ENCODE results near the gene TBC1D4.

The TBC1D4 gene

GRCh38 chr13:75326173-75327134 lies 155.5 kb downstream of the TBC1D4 start:
- H3K4me3 ChIP-seq (ENCODE audit: low read length) = no peak overlapping the region
- TF ChIP-seq CTCF (IDR thresholded peaks at IDR 0.05; ENCODE audit: insufficient read depth, low read depth, low read length, missing control alignments) = no peak
- DNase-seq (ENCODE audit: low read depth) = peak; percentile 46

- H3K4me3 ChIP-seq (ENCODE audit: low read length) = no peak overlapping the region
- DNase-seq (ENCODE audit: low read depth) = no peak
- no peak for TF ChIP-seq CTCF (IDR thresholded peaks at IDR 0.05; ENCODE audit: insufficient read depth, low read depth, low read length, missing control alignments)
Measured at GRCh38 chr13:75325711-75326110, 156.3 kb downstream of the TBC1D4 start.

- TF ChIP-seq CTCF (IDR thresholded peaks at IDR 0.05; ENCODE audit: insufficient read depth, low read depth, low read length, missing control alignments) = no peak
- no peak for DNase-seq (ENCODE audit: low read depth)
- no peak overlapping the region for H3K4me3 ChIP-seq (ENCODE audit: low read length)
Measured at GRCh38 chr13:75324413-75324940, 157.5 kb downstream of the TBC1D4 start.

GRCh38 chr13:75321084-75321483 lies 160.9 kb downstream of the TBC1D4 start:
- DNase-seq (ENCODE audit: low read depth) = no peak
- no peak for TF ChIP-seq CTCF (IDR thresholded peaks at IDR 0.05; ENCODE audit: insufficient read depth, low read depth, low read length, missing control alignments)
- no peak overlapping the region for H3K4me3 ChIP-seq (ENCODE audit: low read length)

GRCh38 chr13:75319254-75319653 lies 162.7 kb downstream of the TBC1D4 start:
- no peak overlapping the region for H3K4me3 ChIP-seq (ENCODE audit: low read length)
- TF ChIP-seq CTCF (IDR thresholded peaks at IDR 0.05; ENCODE audit: insufficient read depth, low read depth, low read length, missing control alignments) = no peak

GRCh38 chr13:75318138-75318833 lies 163.7 kb downstream of the TBC1D4 start:
- DNase-seq (ENCODE audit: low read depth) = no peak

More at GRCh38 chr13:75319254-75319653, 162.7 kb downstream of the TBC1D4 start:
- DNase-seq (ENCODE audit: low read depth) = peak; percentile 10

More at GRCh38 chr13:75318138-75318833, 163.7 kb downstream of the TBC1D4 start:
- TF ChIP-seq CTCF (IDR thresholded peaks at IDR 0.05; ENCODE audit: insufficient read depth, low read depth, low read length, missing control alignments) = no peak
- no peak overlapping the region for H3K4me3 ChIP-seq (ENCODE audit: low read length)
